ENCODE measurements around the gene SLC35G6. TPM values are rescaled to one million over a fixed set of nuclear protein-coding genes. Genes with fewer than 3 reads are reported as not detected.
"Not testable (repeated sequence)": the region's sequence is repeated elsewhere in the genome, so short reads cannot be mapped to it uniquely, and the experiment has no call there.

SLC35G6 gene
- polyA plus RNA-seq, 10 donors: 0.16 to 0.59 (median 0.20) TPM; not detected in 2

GRCh38 chr17:7478276-7479212 lies 2.7 kb upstream of the SLC35G6 start:
- peak in 2 of 3 donors; percentile 56 to 62 for DNase-seq

GRCh38 chr17:7479213-7480088 lies 1.8 kb upstream of the SLC35G6 start, which contains the start of gene ZBTB4:
Gene ZBTB4 (minus strand): TSS chr17:7479631. CDS start chr17:7466801, 12,830 bp downstream.
- DNase-seq: peak in 2 of 3 donors; percentile 51 to 83

- DNase-seq: no peak
Measured at GRCh38 chr17:7480089-7480384, 1.2 kb upstream of the SLC35G6 start.

- DNase-seq: not testable (repeated sequence)
Measured at GRCh38 chr17:7481842-7482741, 846 bp downstream of the SLC35G6 start.

- DNase-seq: not testable (repeated sequence)
Measured at GRCh38 chr17:7482742-7483088, 1.5 kb downstream of the SLC35G6 start.

GRCh38 chr17:7483255-7484066 lies 2.2 kb downstream of the SLC35G6 start:
- peak; percentile 93 to 96 (median 95) for DNase-seq

- peak; percentile 98 to 99 (median 99) for DNase-seq
Measured at GRCh38 chr17:7484067-7484918, 3.0 kb downstream of the SLC35G6 start, which contains the start of gene POLR2A. Gene POLR2A (plus strand): TSS chr17:7484366.

GRCh38 chr17:7484919-7485377 lies 3.7 kb downstream of the SLC35G6 start:
- no peak for DNase-seq

- peak in 1 of 3 donors; percentile 32 for DNase-seq
Measured at GRCh38 chr17:7486181-7486580, 4.9 kb downstream of the SLC35G6 start.

GRCh38 chr17:7490144-7490543 lies 8.9 kb downstream of the SLC35G6 start:
- no peak for DNase-seq

- DNase-seq: no peak
Measured at GRCh38 chr17:7491583-7491982, 10.3 kb downstream of the SLC35G6 start.

GRCh38 chr17:7493941-7494340 lies 12.7 kb downstream of the SLC35G6 start:
- DNase-seq: no peak

GRCh38 chr17:7495906-7496434 lies 14.7 kb downstream of the SLC35G6 start:
- DNase-seq: no peak

GRCh38 chr17:7496470-7497183 lies 15.4 kb downstream of the SLC35G6 start:
- no peak for DNase-seq

GRCh38 chr17:7497228-7497627 lies 16.0 kb downstream of the SLC35G6 start:
- DNase-seq: no peak

- no peak for DNase-seq
Measured at GRCh38 chr17:7497636-7498035, 16.4 kb downstream of the SLC35G6 start.

- DNase-seq: no peak
Measured at GRCh38 chr17:7499161-7499560, 17.9 kb downstream of the SLC35G6 start.

- no peak for DNase-seq
Measured at GRCh38 chr17:7501729-7502128, 20.5 kb downstream of the SLC35G6 start.

All from muscle of back (tissue), 11 donors.